SK-N-SH (cell line): Measurements from ENCODE around the gene SART1. TPM values are rescaled to one million over a fixed set of nuclear protein-coding genes. Genes with fewer than 3 reads are reported as not detected.
A peak's percentile ranks its signal among the peaks of the same experiment; 100 is the strongest.

Source experiments
- CTCF ChIA-PET: fragments of 300-600, 350-600 bp; formaldehyde crosslinking; extraction: SDS; loops from one replicate; lab custom pipeline; 2021; lab: Yijun Ruan, JAX
- POLR2A ChIA-PET: fragments of 350-600 bp; sonication (Branson Sonifier 250); formaldehyde crosslinking; extraction: SDS; loops from one replicate; lab custom pipeline; 2020; ENCODE audit warnings: antibody characterized with exemption, inconsistent platforms; lab: Yijun Ruan, JAX
- DNase-seq: peaks from one replicate; pipeline ENCODE4 v3.0.0; 2012
- H2AFZ ChIP-seq: fragments of 200-600 bp; sonication (generic); 2 replicates; pipeline ENCODE4 v1.8.1; 2016; ENCODE audit warnings: antibody characterized with exemption, mild to moderate bottlenecking, low read depth
- H3F3A ChIP-seq: fragments of 200-600 bp; sonication (generic); replicated peaks from 2 replicates; pipeline ENCODE3; 2016; ENCODE audit warnings: antibody characterized with exemption, mild to moderate bottlenecking; ENCODE audit not compliant: insufficient read depth
- H3K27ac ChIP-seq, 2 experiments: fragments of 200-500 bp in 1 of 2; fragments of 200-600 bp in 1 of 2; sonication (Bioruptor generic) in 1 of 2; sonication (generic), shearing (Covaris generic) in 1 of 2; 2 replicates each; pipeline versions ENCODE4 v1.5.1 to v1.6.1; 2014 to 2016; ENCODE audit warnings: low read depth in 2 of 2, inconsistent platforms in 1 of 2, low read length in 1 of 2, mild to moderate bottlenecking in 1 of 2, mixed read lengths in 1 of 2
- H3K27me3 ChIP-seq: fragments of 200-600 bp; sonication (generic), shearing (Covaris generic); 2 replicates; pipeline ENCODE4 v1.6.1; 2016; ENCODE audit warnings: mixed run types; ENCODE audit not compliant: insufficient read depth
- H3K36me3 ChIP-seq, 2 experiments: fragments of 200-500 bp in 1 of 2; fragments of 200-600 bp in 1 of 2; sonication (Bioruptor generic) in 1 of 2; sonication (generic) in 1 of 2; replicated peaks in 1 of 2; 2 replicates each; pipeline versions ENCODE3 to v1.5.1; 2014 to 2016; ENCODE audit warnings: low read length in 1 of 2, mild to moderate bottlenecking in 1 of 2; ENCODE audit not compliant: insufficient read depth in 2 of 2, control insufficient read depth in 1 of 2
- H3K4me1 ChIP-seq, 2 experiments: fragments of 200-500 bp in 1 of 2; fragments of 200-600 bp in 1 of 2; sonication (Bioruptor generic) in 1 of 2; sonication (generic), shearing (Covaris generic) in 1 of 2; 2 replicates each; pipeline versions ENCODE4 v1.5.1 to v1.6.1; 2014 to 2016; ENCODE audit warnings: low read depth in 1 of 2, low read length in 1 of 2, mixed run types in 1 of 2; ENCODE audit not compliant: insufficient read depth in 2 of 2, control insufficient read depth in 1 of 2
- H3K4me2 ChIP-seq: fragments of 200-600 bp; sonication (generic), shearing (Covaris generic); 2 replicates; pipeline ENCODE4 v1.6.1; 2017; ENCODE audit warnings: mixed run types
- H3K4me3 ChIP-seq, 2 experiments: fragments of 200-500 bp in 1 of 2; fragments of 200-600 bp in 1 of 2; sonication (Bioruptor generic) in 1 of 2; sonication (generic), shearing (Covaris generic) in 1 of 2; 2 replicates each; pipeline versions ENCODE4 v1.5.1 to v1.8.1; 2014 to 2016; ENCODE audit warnings: low read depth in 2 of 2, inconsistent platforms in 1 of 2, low read length in 1 of 2, mild to moderate bottlenecking in 1 of 2, mixed read lengths in 1 of 2, moderate library complexity in 1 of 2
- H3K79me2 ChIP-seq: fragments of 200-600 bp; sonication (generic); 2 replicates; pipeline ENCODE4 v1.8.1; 2017; ENCODE audit warnings: mild to moderate bottlenecking; ENCODE audit not compliant: insufficient read depth
- H3K9ac ChIP-seq: fragments of 200-600 bp; sonication (generic); 2 replicates; pipeline ENCODE4 v1.6.1; 2017; ENCODE audit warnings: mixed run types
- H3K9me2 ChIP-seq: fragments of 200-600 bp; sonication (generic); 2 replicates; pipeline ENCODE4 v1.6.1; 2017; ENCODE audit warnings: mixed run types
- H3K9me3 ChIP-seq: fragments of 200-600 bp; sonication (generic); 2 replicates; pipeline ENCODE4 v1.6.1; 2017; ENCODE audit warnings: mixed run types, mild to moderate bottlenecking, moderate library complexity
- H4K20me1 ChIP-seq: fragments of 200-600 bp; sonication (generic); 2 replicates; pipeline ENCODE4 v1.6.1; 2017; ENCODE audit warnings: mild to moderate bottlenecking, mixed run types; ENCODE audit not compliant: insufficient read depth
- JUND ChIP-seq: IDR thresholded peaks from 2 replicates; pipeline ENCODE4 v1.4.0; 2012
- RCOR1 ChIP-seq: fragments of 150-350 bp; IDR thresholded peaks from 2 replicates; pipeline ENCODE4 v1.6.1; 2017; ENCODE audit warnings: antibody characterized with exemption, low read length
- SMC3 ChIP-seq: IDR thresholded peaks from 2 replicates; pipeline ENCODE4 v1.6.1; 2012; ENCODE audit warnings: low read depth, low read length, improper control_type of control experiment
- YY1 ChIP-seq: IDR thresholded peaks from 2 replicates; pipeline ENCODE4 v1.4.0; 2012; ENCODE audit warnings: low read depth, mild to moderate bottlenecking
- ZBTB33 ChIP-seq: IDR thresholded peaks from 2 replicates; pipeline ENCODE4 v1.4.0; 2012; ENCODE audit warnings: low read depth, borderline replicate concordance
- WGBS: methylation state at CpG from one replicate; pipeline ENCODE4 v1.1.6; 2017; ENCODE audit warnings: low lambda C conversion rate; 5-methylcytosine and 5-hydroxymethylcytosine counted together
- polyA plus RNA-seq, 3 experiments: library from polyadenylated mRNA; depleted of rRNA; stranded (reverse); fragments of >200 nt; gene quantifications; 2 replicates each; pipeline ENCODE4 v1.2.3, GENCODE V29; 2012
- TF ChIP-seq, protein P1 (sequence below): fragments of 150-350 bp; IDR thresholded peaks from 2 replicates; pipeline ENCODE4 v1.6.1; 2016; ENCODE audit warnings: mild to moderate bottlenecking, low read depth, low read length
- TF ChIP-seq, protein P2 (sequence below): fragments of 200-600 bp; sonication (generic); IDR thresholded peaks from 2 replicates; pipeline ENCODE4 v1.6.1; 2017; ENCODE audit warnings: antibody characterized with exemption, mild to moderate bottlenecking, moderate library complexity

SART1 gene
- polyA plus RNA-seq, 1 of the 3 experiments (the other 2 are of a cell fraction): 73.6 TPM

DNA sequence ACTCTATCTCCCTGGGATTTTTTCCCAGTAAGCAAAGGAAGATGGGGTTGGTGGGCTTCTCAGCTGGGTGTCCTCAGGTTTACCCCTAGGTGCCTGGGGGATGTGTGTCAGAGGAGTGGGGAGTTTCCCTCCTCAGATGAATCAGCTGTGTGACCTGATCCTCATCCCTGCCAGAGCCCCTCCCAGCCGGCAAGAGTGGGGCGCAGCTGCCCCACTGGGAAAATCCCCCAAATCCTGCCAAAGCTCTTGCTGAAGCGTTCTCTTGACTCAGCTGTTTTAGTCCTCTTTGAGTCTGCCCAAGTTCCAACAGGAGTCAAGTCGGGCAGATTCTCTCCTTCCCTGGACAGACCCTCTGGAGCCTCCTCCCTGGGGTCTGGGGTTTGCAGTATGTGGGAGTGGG lies 48.7 kb upstream of the SART1 start (continued):
- TF ChIP-seq ZBTB33: no peak
- no peak for TF ChIP-seq RCOR1
- TF ChIP-seq SMC3: no peak
- TF ChIP-seq, protein P1, sequence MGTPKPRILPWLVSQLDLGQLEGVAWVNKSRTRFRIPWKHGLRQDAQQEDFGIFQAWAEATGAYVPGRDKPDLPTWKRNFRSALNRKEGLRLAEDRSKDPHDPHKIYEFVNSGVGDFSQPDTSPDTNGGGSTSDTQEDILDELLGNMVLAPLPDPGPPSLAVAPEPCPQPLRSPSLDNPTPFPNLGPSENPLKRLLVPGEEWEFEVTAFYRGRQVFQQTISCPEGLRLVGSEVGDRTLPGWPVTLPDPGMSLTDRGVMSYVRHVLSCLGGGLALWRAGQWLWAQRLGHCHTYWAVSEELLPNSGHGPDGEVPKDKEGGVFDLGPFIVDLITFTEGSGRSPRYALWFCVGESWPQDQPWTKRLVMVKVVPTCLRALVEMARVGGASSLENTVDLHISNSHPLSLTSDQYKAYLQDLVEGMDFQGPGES: no peak
- TF ChIP-seq, protein P2, sequence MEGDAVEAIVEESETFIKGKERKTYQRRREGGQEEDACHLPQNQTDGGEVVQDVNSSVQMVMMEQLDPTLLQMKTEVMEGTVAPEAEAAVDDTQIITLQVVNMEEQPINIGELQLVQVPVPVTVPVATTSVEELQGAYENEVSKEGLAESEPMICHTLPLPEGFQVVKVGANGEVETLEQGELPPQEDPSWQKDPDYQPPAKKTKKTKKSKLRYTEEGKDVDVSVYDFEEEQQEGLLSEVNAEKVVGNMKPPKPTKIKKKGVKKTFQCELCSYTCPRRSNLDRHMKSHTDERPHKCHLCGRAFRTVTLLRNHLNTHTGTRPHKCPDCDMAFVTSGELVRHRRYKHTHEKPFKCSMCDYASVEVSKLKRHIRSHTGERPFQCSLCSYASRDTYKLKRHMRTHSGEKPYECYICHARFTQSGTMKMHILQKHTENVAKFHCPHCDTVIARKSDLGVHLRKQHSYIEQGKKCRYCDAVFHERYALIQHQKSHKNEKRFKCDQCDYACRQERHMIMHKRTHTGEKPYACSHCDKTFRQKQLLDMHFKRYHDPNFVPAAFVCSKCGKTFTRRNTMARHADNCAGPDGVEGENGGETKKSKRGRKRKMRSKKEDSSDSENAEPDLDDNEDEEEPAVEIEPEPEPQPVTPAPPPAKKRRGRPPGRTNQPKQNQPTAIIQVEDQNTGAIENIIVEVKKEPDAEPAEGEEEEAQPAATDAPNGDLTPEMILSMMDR: no peak

- POLR2A ChIA-PET: interaction anchor here (0.7 kb wide), 2 partner anchors 56 to 544 kb away, joined by 5 read pairs; no protein-coding TSS in a partner anchor
- Histone ChIP-seq H3K4me3 (no peak overlapping the region), H3K4me1 (peaks cover 28 to 60% of the 10 kb centered on the region in 2 experiments; a peak in 3 of 4 replicates), H3K9ac (peak overlapping the region; percentile 59), H4K20me1 (no peaks in the 10 kb centered on the region), H3K27ac (peak overlapping the region; percentile 84 to 97; a peak in 3 of 4 replicates)
- CTCF ChIA-PET: interaction anchor here (1.1 to 2.1 kb wide), 4 partner anchors 23 to 49 kb away, joined by 3 to 11 read pairs (median 6); partner anchors contain the start of gene FIBP
- TF ChIP-seq YY1 (peak; percentile 4; the same call in 1 of the 2 replicates), JUND (no peak)
- TF ChIP-seq, all 33 proteins: peak for 1
- Histone ChIP-seq H3K27me3 (no peaks in the 10 kb centered on the region), H3K79me2 (peaks cover 66% of the 10 kb centered on the region), H2AFZ (no peak overlapping the region), H3K9me3 (no peaks in the 10 kb centered on the region), H3K36me3 (peaks cover 0 to 2% of the 10 kb centered on the region in 2 experiments), H3K9me2 (no peaks in the 10 kb centered on the region), H3F3A (peaks cover 27% of the 10 kb centered on the region), H3K4me2 (peak overlapping the region; percentile 96)
- 32% methylated on average over 8 of the region's 10 CpGs for WGBS
- DNase-seq: no peak
These were observed 46.3 kb upstream of the SART1 start for GRCh38 chr11:65915101-65915820.
